GM18511 (cell line): Measurements from ENCODE around the gene MAP3K10.
"Not testable (repeated sequence)": the region's sequence is repeated elsewhere in the genome, so short reads cannot be mapped to it uniquely, and the experiment has no call there.

Source experiments
- ATAC-seq: cut with Tn5 transposase; IDR thresholded peaks from one replicate; pipeline ENCODE4 v1.9.1; 2021; ENCODE audit warnings: mild to moderate bottlenecking, moderate library complexity; ENCODE audit not compliant: unreplicated experiment

MAP3K10 gene

DNA sequence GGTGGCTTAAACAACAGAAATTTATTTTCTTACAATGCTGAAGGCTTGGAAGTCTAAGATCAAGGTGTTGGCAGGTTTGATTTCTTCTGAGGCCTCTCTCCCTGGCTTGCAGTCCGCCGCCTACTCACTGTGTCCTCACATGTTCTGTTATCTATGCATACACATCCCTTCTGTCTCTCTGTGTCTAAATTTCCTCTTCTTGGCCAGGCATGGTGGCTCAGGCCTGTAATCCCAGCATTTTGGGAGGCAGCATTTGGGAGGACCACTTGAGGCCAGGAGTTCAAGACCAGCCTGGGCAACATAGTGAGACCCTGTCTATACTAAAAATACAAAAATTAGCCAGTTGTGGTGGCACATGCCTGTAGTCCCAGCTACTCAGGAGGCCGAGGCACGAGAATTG is 19.9 kb upstream of the MAP3K10 start:
- ATAC-seq: not testable (repeated sequence)

- no peak for ATAC-seq
Measured at GRCh38 chr19:40174092-40174491, 17.1 kb upstream of the MAP3K10 start.

- no peak for ATAC-seq
Measured at GRCh38 chr19:40175820-40176219, 15.4 kb upstream of the MAP3K10 start.

DNA sequence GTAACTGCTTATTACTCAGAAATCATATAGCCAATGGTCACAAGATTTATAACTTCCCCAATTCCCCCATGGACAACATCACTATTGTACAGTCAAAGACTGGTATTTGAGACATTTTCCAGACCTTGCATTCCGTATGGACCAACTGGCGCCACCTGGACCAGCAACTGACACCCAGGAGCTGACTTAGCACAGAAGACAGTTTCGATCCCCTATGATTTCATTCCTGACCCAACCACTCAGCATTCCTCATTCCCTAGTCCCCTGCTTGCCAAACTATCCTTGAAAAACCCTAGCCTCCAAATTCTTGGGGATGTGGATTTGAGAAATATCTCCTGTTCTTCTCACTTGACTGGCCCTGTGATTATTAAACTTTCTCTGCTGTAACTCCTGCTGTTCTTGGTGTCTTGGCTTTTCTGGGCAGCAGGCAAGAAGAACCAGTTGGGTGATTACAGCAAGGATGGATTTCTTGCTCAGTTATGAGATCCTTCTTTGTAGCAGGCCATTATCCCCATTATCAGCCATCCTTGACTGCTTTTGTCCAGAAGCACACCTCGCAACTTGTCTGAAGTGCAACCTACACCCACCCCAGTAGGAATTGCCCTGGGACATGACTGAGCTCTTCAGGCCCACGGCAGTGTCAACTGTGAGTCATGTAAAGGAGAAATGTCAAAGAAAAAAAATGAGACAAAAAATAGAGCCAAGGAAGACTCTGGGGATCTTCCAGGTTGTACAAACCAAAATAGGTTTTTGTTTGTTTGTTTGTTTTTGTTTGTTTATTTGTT is 13.7 kb upstream of the MAP3K10 start:
- no peak for ATAC-seq

- ATAC-seq: no peak
Measured at GRCh38 chr19:40178756-40179155, 12.5 kb upstream of the MAP3K10 start.

DNA sequence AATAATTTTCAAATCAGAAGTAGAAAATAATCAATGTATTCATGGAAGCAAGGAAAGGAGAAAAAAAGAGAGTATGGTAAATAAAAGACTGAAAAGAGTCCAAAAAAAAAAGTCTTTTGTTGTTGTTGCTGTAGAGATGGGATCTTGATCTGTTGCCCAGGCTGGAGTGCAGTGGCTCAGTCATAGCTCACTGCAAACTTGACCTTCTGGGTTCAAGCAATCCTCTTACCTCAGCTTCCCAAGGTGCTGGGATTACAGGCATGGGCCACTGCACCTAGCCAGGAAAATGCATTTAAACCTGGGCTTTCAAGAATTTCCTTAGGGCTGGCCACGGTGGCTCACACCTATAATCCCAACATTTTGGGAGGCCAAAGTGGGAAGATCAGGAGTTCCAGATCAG is 7.0 kb upstream of the MAP3K10 start:
- no peak for ATAC-seq

- ATAC-seq: peak; percentile 35
Measured at GRCh38 chr19:40191836-40192646, 815 bp downstream of the MAP3K10 start.

GRCh38 chr19:40192758-40193586 is 1.7 kb downstream of the MAP3K10 start:
- no peak for ATAC-seq

- ATAC-seq: no peak
Measured at GRCh38 chr19:40193587-40193849, 2.3 kb downstream of the MAP3K10 start.

DNA sequence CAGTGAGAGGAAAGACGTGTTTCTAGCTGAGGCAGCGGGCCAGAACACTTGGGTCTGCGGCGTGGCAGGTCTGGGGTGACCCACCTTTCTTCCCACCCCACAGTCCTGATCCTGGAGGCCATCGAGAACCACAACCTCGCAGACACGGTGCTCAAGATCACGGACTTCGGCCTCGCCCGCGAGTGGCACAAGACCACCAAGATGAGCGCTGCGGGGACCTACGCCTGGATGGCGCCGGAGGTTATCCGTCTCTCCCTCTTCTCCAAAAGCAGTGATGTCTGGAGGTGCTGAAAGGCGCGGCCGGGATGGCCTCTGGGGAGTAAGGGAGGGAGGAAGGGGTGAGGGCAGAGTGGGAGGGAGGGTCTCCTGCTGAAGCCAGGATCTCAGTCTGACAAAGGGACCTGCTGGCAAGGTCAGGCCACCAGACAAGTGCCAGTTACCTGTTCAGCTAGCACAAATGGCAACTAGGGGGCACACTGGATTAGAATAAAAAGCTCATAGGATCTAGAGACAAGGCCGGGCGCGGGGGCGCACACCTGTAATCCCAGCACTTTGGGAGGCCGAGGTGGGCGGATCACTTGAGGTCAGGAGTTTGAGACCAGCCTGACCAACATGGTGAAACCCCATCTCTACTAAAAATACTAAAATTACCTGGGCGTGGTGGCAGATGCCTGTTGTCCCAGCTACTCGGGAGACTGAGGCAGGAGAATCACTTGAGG is 7.2 kb downstream of the MAP3K10 start:
- no peak for ATAC-seq

- no peak for ATAC-seq
Measured at GRCh38 chr19:40200341-40201099, 9.3 kb downstream of the MAP3K10 start.

DNA sequence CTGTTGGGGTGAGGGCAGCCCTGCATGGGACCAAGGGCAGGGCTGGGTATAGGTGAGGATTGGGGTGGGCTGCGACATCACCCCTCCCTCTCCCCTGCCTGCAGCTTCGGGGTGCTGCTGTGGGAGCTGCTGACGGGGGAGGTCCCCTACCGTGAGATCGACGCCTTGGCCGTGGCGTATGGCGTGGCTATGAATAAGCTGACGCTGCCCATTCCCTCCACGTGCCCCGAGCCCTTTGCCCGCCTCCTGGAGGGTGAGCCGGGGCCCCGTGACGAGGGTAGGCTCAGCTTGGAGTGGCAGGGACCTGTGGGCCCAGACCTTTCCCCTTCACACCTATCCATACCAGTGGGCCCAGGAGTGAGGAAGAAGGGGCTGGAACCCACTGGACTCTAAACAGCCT is 13.2 kb downstream of the MAP3K10 start:
- ATAC-seq: no peak

- no peak for ATAC-seq
Measured at GRCh38 chr19:40205760-40206159, 14.5 kb downstream of the MAP3K10 start.

DNA sequence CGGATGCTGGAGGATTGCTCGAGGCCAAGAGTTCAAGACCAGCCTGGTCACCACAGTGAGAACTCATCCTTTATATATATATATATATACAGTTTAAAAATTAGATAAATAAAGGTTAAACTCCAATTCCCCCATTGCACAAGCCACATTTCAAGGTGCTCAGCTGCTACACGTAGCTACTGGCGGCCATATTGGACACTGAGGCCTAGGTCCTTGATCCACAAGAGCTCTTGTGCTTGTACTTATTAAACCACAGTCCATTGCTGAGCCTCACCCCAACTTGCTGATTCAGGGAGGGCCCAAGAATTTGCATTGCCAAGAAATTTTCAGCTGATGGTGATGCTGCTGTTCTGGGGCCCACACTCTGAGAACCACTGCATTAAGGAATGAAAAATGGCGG is 17.4 kb downstream of the MAP3K10 start:
- no peak for ATAC-seq

DNA sequence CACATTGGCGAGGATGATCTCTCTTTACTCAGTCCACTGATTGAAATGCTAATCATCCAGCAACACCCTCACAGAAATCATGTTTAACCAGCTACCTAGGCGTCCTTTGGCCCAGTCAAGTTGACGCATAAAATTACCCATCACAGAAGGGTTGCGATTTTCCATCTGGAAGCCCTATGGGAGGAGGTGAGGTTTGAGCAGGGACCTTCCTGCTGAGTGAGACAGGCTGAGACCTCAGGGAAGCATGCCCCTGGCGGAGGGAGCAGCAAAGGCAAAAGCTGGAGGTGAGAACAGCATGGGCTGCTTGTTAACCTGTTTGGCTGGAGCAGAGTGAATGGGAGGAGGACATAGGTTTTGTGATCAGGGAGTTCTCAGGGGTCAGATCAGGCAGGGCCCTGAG is 19.7 kb downstream of the MAP3K10 start:
- ATAC-seq: no peak

- no peak for ATAC-seq
Measured at GRCh38 chr19:40213251-40213829, 22.1 kb downstream of the MAP3K10 start.

DNA sequence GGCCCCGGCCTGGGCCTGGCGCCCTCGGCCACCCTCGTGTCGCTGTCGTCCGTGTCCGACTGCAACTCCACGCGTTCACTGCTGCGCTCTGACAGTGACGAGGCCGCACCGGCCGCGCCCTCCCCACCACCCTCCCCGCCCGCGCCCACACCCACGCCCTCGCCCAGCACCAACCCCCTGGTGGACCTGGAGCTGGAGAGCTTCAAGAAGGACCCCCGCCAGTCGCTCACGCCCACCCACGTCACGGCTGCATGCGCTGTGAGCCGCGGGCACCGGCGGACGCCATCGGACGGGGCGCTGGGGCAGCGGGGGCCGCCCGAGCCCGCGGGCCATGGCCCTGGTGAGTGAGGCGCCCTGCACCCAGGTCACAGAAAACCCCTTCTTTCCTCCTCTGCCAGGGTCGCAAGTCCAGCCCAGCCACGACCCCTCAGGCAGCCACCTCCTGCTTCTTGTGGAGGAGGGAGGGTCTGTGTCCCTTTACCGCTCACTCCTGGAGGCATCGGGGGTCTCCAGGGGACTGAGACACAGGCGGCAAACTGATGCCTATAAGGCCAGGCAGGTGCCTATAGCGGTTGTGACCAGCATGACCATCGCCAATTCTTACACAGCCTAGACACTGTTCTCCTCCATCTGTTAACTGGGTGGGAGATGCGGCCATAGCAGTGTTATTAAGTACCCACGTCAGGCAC is 22.8 kb downstream of the MAP3K10 start:
- no peak for ATAC-seq

- ATAC-seq: no peak
Measured at GRCh38 chr19:40214936-40215335, 23.7 kb downstream of the MAP3K10 start.

DNA sequence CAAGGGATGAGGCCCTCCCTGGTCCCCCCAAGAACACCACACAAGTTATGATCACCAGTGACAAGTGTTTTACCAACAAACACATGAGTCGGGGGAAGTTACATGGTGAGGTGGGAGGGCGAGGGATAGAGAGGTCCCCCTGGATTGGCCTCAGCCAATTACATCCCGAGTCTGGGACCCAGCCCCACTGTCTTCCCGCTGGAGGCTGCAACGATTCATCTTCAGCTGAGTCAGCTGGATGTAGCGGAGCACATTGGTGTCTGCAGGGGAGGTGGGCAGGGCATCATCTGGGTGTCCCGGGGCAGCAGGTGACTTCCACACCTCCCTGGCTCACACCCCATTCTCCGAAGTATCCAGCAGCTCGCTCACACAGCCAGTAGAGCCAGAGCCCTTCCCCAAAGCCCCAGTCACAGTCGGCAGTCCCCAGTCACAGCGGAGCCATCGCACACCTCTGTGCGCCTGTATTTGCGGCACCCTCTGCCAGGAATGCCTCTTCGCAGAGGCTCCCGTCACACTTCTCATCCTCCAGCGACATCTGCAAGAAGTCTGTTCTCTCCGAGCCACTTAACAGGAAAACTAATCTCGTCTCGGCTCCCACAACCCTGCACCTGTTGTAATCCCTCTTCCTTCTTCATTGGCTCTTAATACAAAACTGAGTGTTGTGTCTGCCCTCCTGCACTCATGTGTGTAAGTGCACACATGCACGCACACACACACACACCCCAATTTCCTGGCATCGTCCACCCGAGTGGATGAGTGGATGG is 25.0 kb downstream of the MAP3K10 start:
- no peak for ATAC-seq
